ENCODE data around the gene LGALS1.
"Not testable (repeated sequence)": the region's sequence is repeated elsewhere in the genome, so short reads cannot be mapped to it uniquely, and the experiment has no call there.

Gene LGALS1

GRCh38 chr22:37692627-37693285, 17.3 kb downstream of the LGALS1 start:
- DNase-seq, result no peak

- DNase-seq, result not testable (repeated sequence)
Measured at GRCh38 chr22:37694131-37694530, 18.7 kb downstream of the LGALS1 start.

GRCh38 chr22:37696260-37696656, 20.8 kb downstream of the LGALS1 start:
- DNase-seq, result not testable (repeated sequence)

- peak; percentile 60 for DNase-seq
Measured at GRCh38 chr22:37696657-37697537, 21.5 kb downstream of the LGALS1 start, which contains the start of gene TRIOBP. TSS of gene TRIOBP (plus strand) at chr22:37697048. CDS start at chr22:37701366, 4,318 bp downstream.

GRCh38 chr22:37697538-37697835, 22.1 kb downstream of the LGALS1 start:
- DNase-seq, result no peak

GRCh38 chr22:37701141-37701786, 25.8 kb downstream of the LGALS1 start:
- peak; percentile 30 for DNase-seq

GRCh38 chr22:37703906-37704305, 28.5 kb downstream of the LGALS1 start:
- DNase-seq, result no peak

GRCh38 chr22:37704645-37705044, 29.2 kb downstream of the LGALS1 start:
- DNase-seq, result no peak

GRCh38 chr22:37705205-37705604, 29.8 kb downstream of the LGALS1 start:
- DNase-seq, result no peak

- DNase-seq, result no peak
Measured at GRCh38 chr22:37708580-37709444, 33.4 kb downstream of the LGALS1 start.

GRCh38 chr22:37709445-37709765, 34.0 kb downstream of the LGALS1 start:
- no peak for DNase-seq

- DNase-seq, result no peak
Measured at GRCh38 chr22:37710675-37711074, 35.2 kb downstream of the LGALS1 start.

- DNase-seq, result no peak
Measured at GRCh38 chr22:37711490-37711889, 36.1 kb downstream of the LGALS1 start.

GRCh38 chr22:37713761-37714160, 38.3 kb downstream of the LGALS1 start:
- no peak for DNase-seq

- DNase-seq, result no peak
Measured at GRCh38 chr22:37714634-37715033, 39.2 kb downstream of the LGALS1 start.

GRCh38 chr22:37715760-37716159, 40.3 kb downstream of the LGALS1 start:
- DNase-seq, result no peak

GRCh38 chr22:37716708-37717107, 41.3 kb downstream of the LGALS1 start:
- no peak for DNase-seq

GRCh38 chr22:37717235-37717634, 41.8 kb downstream of the LGALS1 start:
- DNase-seq, result not testable (repeated sequence)

- not testable (repeated sequence) for DNase-seq
Measured at GRCh38 chr22:37717746-37718305, 42.4 kb downstream of the LGALS1 start.

- no peak for DNase-seq
Measured at GRCh38 chr22:37725551-37726240, 50.3 kb downstream of the LGALS1 start.

- DNase-seq, result no peak
Measured at GRCh38 chr22:37726241-37726887, 50.9 kb downstream of the LGALS1 start.
